ENCODE data around the gene PADI1.

The PADI1 gene

GRCh38 chr1:17295292-17295691 lies 90.4 kb downstream of the PADI1 start:
- Histone ChIP-seq H3K9me3 (ENCODE audit: severe bottlenecking) (no peaks in the 10 kb centered on the region), H3K36me3 (no peaks in the 10 kb centered on the region), H3K4me3 (ENCODE audit: low read depth, low read length) (no peak overlapping the region), H3K27ac (no peak overlapping the region), H3K27me3 (ENCODE audit: insufficient read depth, low read depth, severe bottlenecking) (no peaks in the 10 kb centered on the region)
- no peak for DNase-seq
- TF ChIP-seq CTCF (IDR thresholded peaks at IDR 0.05; ENCODE audit: low read depth, low read length) = no peak

Measured in WERI-Rb-1 (cell line).